T-cell (primary cell): ENCODE results near the gene FILIP1L. TPM values are rescaled to one million over a fixed set of nuclear protein-coding genes. Genes with fewer than 3 reads are reported as not detected.

Experiments used
- ATAC-seq, 4 experiments: fragments of 200-7000 bp in 3 of 4; fragments of 150-1000 bp in 1 of 4; cut with Tn5 transposase; replicated peaks in 1 of 4; 1 replicate in 3 of 4; 2 replicates in 1 of 4; pipeline ENCODE4 v1.10.0; 2021; ENCODE audit warnings: moderate library complexity in 3 of 4, mild to moderate bottlenecking in 2 of 4, moderate number of reproducible peaks in 1 of 4
- CTCF ChIA-PET, 2 donors: fragments of 300-600 bp; sonication (Branson Sonifier 250); formaldehyde crosslinking; loops; one replicate each; lab custom pipeline; 2022; ENCODE audit warnings: antibody characterized with exemption in 2 of 2; lab: Charles Lee
- POLR2A ChIA-PET, 2 donors: fragments of 300-600 bp; sonication (Branson Sonifier 250); formaldehyde crosslinking; loops; one replicate each; lab custom pipeline; 2022; ENCODE audit warnings: antibody characterized with exemption in 2 of 2; lab: Charles Lee
- DNase-seq, 35 experiments: peaks; one replicate each; pipeline versions ENCODE4 v3.0.0 to v3.0.0-alpha.2; 2013 to 2023
- H3K27ac ChIP-seq: one replicate; pipeline ENCODE4 v1.5.1; 2013; ENCODE audit warnings: low read length
- H3K27me3 ChIP-seq, 2 experiments: replicated peaks in 1 of 2; 1 replicate in 1 of 2; 2 replicates in 1 of 2; pipeline versions ENCODE4 v1.6.1 to v1.7.0; 2013; ENCODE audit warnings: low read length in 1 of 2, mixed read lengths in 1 of 2; ENCODE audit not compliant: control insufficient read depth in 2 of 2, insufficient read depth in 2 of 2; ENCODE audit errors: extremely low read depth in 1 of 2
- H3K36me3 ChIP-seq, 2 donors: 1 replicate in 1 of 2; 2 replicates in 1 of 2; pipeline versions ENCODE4 v1.6.1 to v1.7.0; 2013; ENCODE audit warnings: low read length in 1 of 2; ENCODE audit not compliant: control insufficient read depth in 2 of 2, insufficient read depth in 1 of 2; ENCODE audit errors: extremely low read depth in 1 of 2
- H3K4me1 ChIP-seq, 2 experiments: 1 replicate in 1 of 2; 2 replicates in 1 of 2; pipeline versions ENCODE4 v1.6.1 to v1.7.0; 2013; ENCODE audit warnings: low read length in 2 of 2, mixed read lengths in 1 of 2; ENCODE audit not compliant: insufficient read depth in 2 of 2, control insufficient read depth in 1 of 2; ENCODE audit errors: extremely low read depth in 1 of 2
- H3K4me3 ChIP-seq, 2 donors: 1 replicate in 1 of 2; 2 replicates in 1 of 2; pipeline versions ENCODE4 v1.5.1 to v1.7.0; 2013; ENCODE audit warnings: mild to moderate bottlenecking in 2 of 2, low read length in 1 of 2, moderate library complexity in 1 of 2; ENCODE audit not compliant: control insufficient read depth in 1 of 2; ENCODE audit errors: extremely low read depth in 1 of 2
- H3K9me3 ChIP-seq: 2 replicates; pipeline ENCODE4 v1.7.0; 2013
- H3K27ac Mint-ChIP-seq, 2 donors: one replicate each; pipeline ENCODE4 v1.8.0; 2020 to 2021; ENCODE audit warnings: mild to moderate bottlenecking in 2 of 2, mixed read lengths in 2 of 2
- H3K27me3 Mint-ChIP-seq, 2 donors: one replicate each; pipeline ENCODE4 v1.8.0; 2021 to 2022; ENCODE audit warnings: mixed read lengths in 2 of 2
- H3K36me3 Mint-ChIP-seq: one replicate; pipeline ENCODE4 v1.8.0; 2021; ENCODE audit warnings: mixed read lengths
- H3K4me1 Mint-ChIP-seq, 3 donors: one replicate each; pipeline ENCODE4 v1.8.0; 2020 to 2022; ENCODE audit warnings: mixed read lengths in 3 of 3, mild to moderate bottlenecking in 1 of 3
- H3K4me3 Mint-ChIP-seq, 3 donors: one replicate each; pipeline ENCODE4 v1.8.0; 2020 to 2022; ENCODE audit warnings: mild to moderate bottlenecking in 3 of 3, mixed read lengths in 3 of 3, moderate library complexity in 3 of 3
- H3K9me3 Mint-ChIP-seq, 3 donors: one replicate each; pipeline ENCODE4 v1.8.0; 2020 to 2022; ENCODE audit warnings: mixed read lengths in 3 of 3
- WGBS: methylation state at CpG from one replicate; pipeline ENCODE4 v1.1.5; 2013; ENCODE audit warnings: missing lambda C conversion rate; ENCODE audit not compliant: insufficient coverage; 5-methylcytosine and 5-hydroxymethylcytosine counted together
- total RNA-seq, 35 experiments: library from RNA in 6 of 35; stranded (reverse) in 6 of 35; fragments of 120-200 nt in 1 of 35; gene quantifications; one replicate each; pipeline versions ENCODE4 v1.2.1 to v1.2.4 and lab custom pipeline; 2013 to 2026

The FILIP1L gene
- total RNA-seq, 5 donors from 2014 or later (not counting 1 experiment from before 2014, with no cell fraction given): 0.10 to 0.38 (median 0.27) TPM; not detected in 1

DNA sequence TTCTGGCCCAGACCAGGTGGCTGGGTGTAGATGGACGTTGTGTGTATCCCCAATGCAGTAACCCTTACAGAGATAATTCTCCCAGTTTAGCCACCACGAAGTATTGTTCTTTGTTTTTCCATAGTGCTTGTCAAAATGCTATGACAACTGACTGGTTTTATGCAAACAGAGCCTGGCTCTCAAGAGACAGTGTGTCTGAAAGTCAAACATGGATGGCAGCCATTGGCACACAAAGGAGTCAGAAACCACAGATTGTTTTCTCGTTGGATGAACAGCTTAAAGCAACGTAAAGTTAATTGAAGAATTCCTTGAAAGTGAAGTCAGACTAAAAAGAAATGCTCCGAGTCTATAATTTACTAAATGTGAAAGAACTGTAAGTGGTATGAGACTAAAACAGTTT is 91.2 kb downstream of the FILIP1L start:
- DNase-seq (no peak), ATAC-seq (no peak)
- Mint-ChIP-seq H3K27me3 (no peaks in the 10 kb centered on the region), H3K27ac (no peak overlapping the region), H3K9me3 (no peaks in the 10 kb centered on the region), H3K4me1 (peaks cover 0 to 5% (median 0%) of the 10 kb centered on the region in 3 donors), H3K36me3 (peaks cover 23% of the 10 kb centered on the region), H3K4me3 (no peak overlapping the region)
- Histone ChIP-seq H3K36me3 (no peaks in the 10 kb centered on the region), H3K4me3 (no peak overlapping the region), H3K9me3 (no peaks in the 10 kb centered on the region), H3K27me3 (no peaks in the 10 kb centered on the region), H3K4me1 (no peaks in the 10 kb centered on the region), H3K27ac (no peak overlapping the region)
- 87% methylated on average over 4 of the region's 5 CpGs for WGBS
- ChIA-PET CTCF (no interaction called here), POLR2A (no interaction called here)

DNA sequence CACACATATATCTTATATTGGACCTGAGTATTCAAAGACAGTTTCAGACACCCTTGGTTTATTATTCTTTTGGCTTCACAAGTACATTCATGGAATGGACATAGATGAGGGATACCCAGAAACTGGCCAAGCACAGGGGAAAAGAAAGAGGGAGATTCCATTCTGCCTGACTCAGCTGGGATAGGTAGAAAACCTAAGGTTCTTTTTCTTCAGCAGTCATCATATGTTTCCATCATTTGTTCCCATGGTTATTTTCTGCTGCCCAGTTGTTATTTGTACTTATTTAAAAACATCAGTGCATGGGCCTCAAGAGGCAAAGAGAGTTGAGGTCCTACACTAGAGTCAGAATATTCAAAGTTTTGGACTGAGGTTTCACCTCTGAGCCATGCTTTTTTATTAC is 91.8 kb downstream of the FILIP1L start:
- H3K36me3 Mint-ChIP-seq: peaks cover 23% of the 10 kb centered on the region
- Histone ChIP-seq H3K9me3 (no peaks in the 10 kb centered on the region), H3K4me1 (no peaks in the 10 kb centered on the region), H3K27me3 (no peaks in the 10 kb centered on the region), H3K36me3 (no peaks in the 10 kb centered on the region), H3K4me3 (no peak overlapping the region), H3K27ac (no peak overlapping the region)
- no peaks in the 10 kb centered on the region for H3K27me3 Mint-ChIP-seq
- no peak overlapping the region for H3K27ac Mint-ChIP-seq
- H3K4me3 Mint-ChIP-seq: no peak overlapping the region
- ChIA-PET POLR2A (no interaction called here), CTCF (interaction anchor here in 1 of 2 donors (0.6 kb wide), 1 partner anchor 104 kb away, joined by 3 read pairs; no protein-coding TSS in a partner anchor)
- ATAC-seq: no peak
- no peaks in the 10 kb centered on the region for H3K9me3 Mint-ChIP-seq
- no peak for DNase-seq
- H3K4me1 Mint-ChIP-seq: peaks cover 0 to 5% (median 0%) of the 10 kb centered on the region in 3 donors

- DNase-seq: no peak
- ATAC-seq: no peak
- Mint-ChIP-seq H3K27me3 (no peaks in the 10 kb centered on the region), H3K4me3 (no peak overlapping the region), H3K4me1 (peaks cover 0 to 5% (median 0%) of the 10 kb centered on the region in 3 donors), H3K36me3 (peaks cover 28% of the 10 kb centered on the region), H3K27ac (no peak overlapping the region), H3K9me3 (no peaks in the 10 kb centered on the region)
- Histone ChIP-seq H3K4me3 (no peak overlapping the region), H3K9me3 (no peaks in the 10 kb centered on the region), H3K27me3 (no peaks in the 10 kb centered on the region), H3K27ac (no peak overlapping the region), H3K4me1 (no peaks in the 10 kb centered on the region), H3K36me3 (no peaks in the 10 kb centered on the region)
- CTCF ChIA-PET: interaction anchor here in 1 of 2 donors (0.9 kb wide), 1 partner anchor 48 kb away, joined by 3 read pairs; no protein-coding TSS in a partner anchor
- 100% methylated on average over 6 of the region's 9 CpGs for WGBS
- POLR2A ChIA-PET: interaction anchor here (0.6 kb wide), 3 partner anchors 28 to 1514 kb away, joined by 3 to 6 read pairs (median 4); no protein-coding TSS in a partner anchor
Observed at GRCh38 chr3:100020876-100021644, 93.2 kb downstream of the FILIP1L start.

GRCh38 chr3:100019719-100020118 is 94.6 kb downstream of the FILIP1L start:
- Mint-ChIP-seq H3K36me3 (peaks cover 38% of the 10 kb centered on the region), H3K4me3 (no peak overlapping the region), H3K27ac (no peak overlapping the region), H3K4me1 (peaks cover 0 to 5% (median 0%) of the 10 kb centered on the region in 3 donors), H3K27me3 (no peaks in the 10 kb centered on the region), H3K9me3 (peaks cover 0 to 5% (median 4%) of the 10 kb centered on the region in 3 donors)
- H3K9me3 ChIP-seq: no peaks in the 10 kb centered on the region
- H3K4me3 ChIP-seq: no peak overlapping the region
- POLR2A ChIA-PET: no interaction called here
- H3K27ac ChIP-seq: no peak overlapping the region
- no peaks in the 10 kb centered on the region for H3K36me3 ChIP-seq
- no peak for DNase-seq
- WGBS: no CpG with 5 or more reads among the region's 1 CpG
- H3K4me1 ChIP-seq: no peaks in the 10 kb centered on the region
- CTCF ChIA-PET: interaction anchor here in 1 of 2 donors (0.6 kb wide), 2 partner anchors 82 to 183 kb away, joined by 3 to 5 read pairs; no protein-coding TSS in a partner anchor
- no peak for ATAC-seq
- no peaks in the 10 kb centered on the region for H3K27me3 ChIP-seq

DNA sequence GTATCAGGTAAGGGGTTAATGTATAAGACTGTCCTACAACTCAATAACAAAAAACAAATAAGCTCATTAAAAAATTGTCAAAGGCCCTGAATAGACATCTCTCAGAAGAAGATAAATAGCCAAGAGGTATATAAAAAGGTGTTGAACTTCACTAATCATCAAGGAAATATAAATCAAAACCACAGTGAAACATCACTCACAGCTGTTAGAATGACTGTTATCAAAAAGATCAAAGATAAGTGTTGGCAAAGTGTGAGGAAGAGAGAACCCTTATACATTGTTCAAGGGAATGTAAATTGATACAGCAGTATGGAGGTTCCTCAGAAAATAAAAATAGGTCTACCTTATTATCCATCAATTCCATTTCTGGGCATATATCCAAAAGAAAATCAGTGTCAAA is 95.5 kb downstream of the FILIP1L start:
- no peak for ATAC-seq
- CTCF ChIA-PET: interaction anchor here (0.5 to 0.6 kb wide), 2 partner anchors 172 to 210 kb away, joined by 3 read pairs; no protein-coding TSS in a partner anchor
- H3K27ac ChIP-seq: no peak overlapping the region
- Mint-ChIP-seq H3K36me3 (peaks cover 35% of the 10 kb centered on the region), H3K27me3 (no peaks in the 10 kb centered on the region), H3K27ac (no peak overlapping the region), H3K4me1 (peaks cover 0 to 5% (median 0%) of the 10 kb centered on the region in 3 donors), H3K4me3 (no peak overlapping the region), H3K9me3 (peaks cover 0 to 5% (median 4%) of the 10 kb centered on the region in 3 donors)
- no peaks in the 10 kb centered on the region for H3K27me3 ChIP-seq
- H3K9me3 ChIP-seq: no peaks in the 10 kb centered on the region
- H3K4me1 ChIP-seq: no peaks in the 10 kb centered on the region
- POLR2A ChIA-PET: interaction anchor here in 1 of 2 donors (0.7 kb wide), 1 partner anchor 54 kb away, joined by 3 read pairs; no protein-coding TSS in a partner anchor
- DNase-seq: no peak
- H3K4me3 ChIP-seq: no peak overlapping the region
- H3K36me3 ChIP-seq: no peaks in the 10 kb centered on the region

GRCh38 chr3:100010087-100010417 is 104.2 kb downstream of the FILIP1L start:
- Mint-ChIP-seq H3K4me3 (no peak overlapping the region), H3K9me3 (peaks cover 0 to 3% (median 2%) of the 10 kb centered on the region in 3 donors), H3K27ac (no peak overlapping the region), H3K27me3 (no peaks in the 10 kb centered on the region), H3K36me3 (peaks cover 23% of the 10 kb centered on the region), H3K4me1 (peaks cover 0 to 6% (median 0%) of the 10 kb centered on the region in 3 donors)
- Histone ChIP-seq H3K27me3 (no peaks in the 10 kb centered on the region), H3K27ac (no peak overlapping the region), H3K4me1 (no peaks in the 10 kb centered on the region), H3K4me3 (no peak overlapping the region), H3K36me3 (no peaks in the 10 kb centered on the region), H3K9me3 (no peaks in the 10 kb centered on the region)
- ATAC-seq: no peak
- ChIA-PET CTCF (interaction anchor here in 1 of 2 donors (1.1 kb wide), 1 partner anchor 10 kb away, joined by 4 read pairs; no protein-coding TSS in a partner anchor), POLR2A (no interaction called here)
- no peak for DNase-seq
- WGBS: no CpG with 5 or more reads among the region's 1 CpG
